GM21390 (cell line): ENCODE results near the gene CYTH3.
"Not testable (repeated sequence)": the region's sequence is repeated elsewhere in the genome, so short reads cannot be mapped to it uniquely, and the experiment has no call there.

ENCODE experiments used
- ATAC-seq: cut with Tn5 transposase; IDR thresholded peaks from one replicate; pipeline ENCODE4 v1.9.1; 2021; ENCODE audit not compliant: unreplicated experiment

CYTH3 gene

GRCh38 chr7:6232534-6232933, 39.9 kb downstream of the CYTH3 start:
- ATAC-seq = no peak

- no peak for ATAC-seq
These were observed 40.3 kb downstream of the CYTH3 start for GRCh38 chr7:6232116-6232515.

GRCh38 chr7:6231184-6231583, 41.2 kb downstream of the CYTH3 start:
- ATAC-seq = no peak

DNA sequence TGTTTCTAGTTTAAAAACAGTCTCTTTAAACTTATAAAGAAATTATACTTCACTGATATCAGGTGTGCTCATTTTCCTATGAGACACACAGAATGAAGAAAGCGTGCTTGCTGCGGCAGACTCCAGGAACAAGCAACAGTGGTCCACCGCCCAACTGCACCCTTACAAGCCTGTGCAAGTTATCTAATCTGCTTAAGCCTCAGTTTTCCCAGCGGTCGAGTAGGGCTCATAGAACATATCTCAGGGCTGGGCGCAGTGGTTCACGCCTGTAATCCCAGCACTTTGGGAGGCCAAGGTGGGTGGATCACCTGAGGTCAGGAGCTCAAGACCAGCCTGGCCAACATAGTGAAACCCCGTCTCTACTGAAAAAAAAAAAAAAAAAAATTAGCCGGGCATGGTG, 43.1 kb downstream of the CYTH3 start:
- not testable (repeated sequence) for ATAC-seq

GRCh38 chr7:6228361-6229229, 43.8 kb downstream of the CYTH3 start:
- ATAC-seq = peak; percentile 77

DNA sequence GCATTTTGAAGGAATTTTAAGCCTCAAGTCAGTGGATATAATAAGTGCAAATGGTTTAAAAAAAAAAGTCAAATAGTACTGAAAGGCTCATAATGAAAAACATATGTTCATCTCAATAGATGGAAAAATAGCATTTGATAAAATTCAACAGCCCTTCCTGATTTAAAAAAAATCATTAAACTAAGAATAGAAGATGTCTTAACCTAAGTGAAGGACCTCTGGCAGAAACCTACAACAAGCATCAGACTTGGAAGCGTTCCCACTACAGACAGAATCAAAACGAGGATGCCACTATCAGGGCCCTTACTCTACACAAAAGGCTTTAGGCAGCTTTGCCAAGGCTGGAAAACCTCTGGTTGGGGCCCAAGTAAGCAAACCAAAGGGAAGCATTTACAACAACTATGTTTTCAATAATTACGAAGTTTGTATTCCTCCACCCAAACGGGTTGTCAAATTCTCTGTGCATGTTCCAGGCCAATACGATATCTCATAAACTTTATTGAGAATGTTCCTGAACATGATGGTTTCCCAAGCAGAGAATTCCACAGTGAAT, 45.1 kb downstream of the CYTH3 start:
- no peak for ATAC-seq

GRCh38 chr7:6226194-6226799, 46.1 kb downstream of the CYTH3 start:
- ATAC-seq = no peak

GRCh38 chr7:6223411-6223810, 49.0 kb downstream of the CYTH3 start:
- not testable (repeated sequence) for ATAC-seq

GRCh38 chr7:6223010-6223409, 49.4 kb downstream of the CYTH3 start:
- ATAC-seq = not testable (repeated sequence)

GRCh38 chr7:6221340-6222319, 50.8 kb downstream of the CYTH3 start:
- no peak for ATAC-seq

- no peak for ATAC-seq
These were observed 54.1 kb downstream of the CYTH3 start for GRCh38 chr7:6218329-6218728.

DNA sequence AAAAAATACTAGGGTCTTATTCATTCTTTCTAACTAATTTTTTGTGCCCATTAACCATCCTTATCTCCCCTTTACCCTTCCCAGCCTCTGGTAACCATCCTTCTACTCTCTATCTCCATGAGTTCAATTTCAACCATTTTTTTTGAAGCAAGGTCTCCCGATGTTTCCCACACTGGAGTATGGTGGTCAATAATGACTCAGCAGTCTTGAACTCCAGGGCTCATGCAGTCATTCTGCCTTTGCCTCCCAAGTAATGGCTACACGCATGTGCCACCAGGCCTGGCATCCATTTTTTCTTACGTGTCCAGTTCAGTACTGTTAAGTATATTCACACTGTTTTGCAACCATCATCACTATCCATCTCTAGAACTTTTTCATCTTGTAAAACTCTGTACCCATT, 60.4 kb downstream of the CYTH3 start:
- no peak for ATAC-seq

DNA sequence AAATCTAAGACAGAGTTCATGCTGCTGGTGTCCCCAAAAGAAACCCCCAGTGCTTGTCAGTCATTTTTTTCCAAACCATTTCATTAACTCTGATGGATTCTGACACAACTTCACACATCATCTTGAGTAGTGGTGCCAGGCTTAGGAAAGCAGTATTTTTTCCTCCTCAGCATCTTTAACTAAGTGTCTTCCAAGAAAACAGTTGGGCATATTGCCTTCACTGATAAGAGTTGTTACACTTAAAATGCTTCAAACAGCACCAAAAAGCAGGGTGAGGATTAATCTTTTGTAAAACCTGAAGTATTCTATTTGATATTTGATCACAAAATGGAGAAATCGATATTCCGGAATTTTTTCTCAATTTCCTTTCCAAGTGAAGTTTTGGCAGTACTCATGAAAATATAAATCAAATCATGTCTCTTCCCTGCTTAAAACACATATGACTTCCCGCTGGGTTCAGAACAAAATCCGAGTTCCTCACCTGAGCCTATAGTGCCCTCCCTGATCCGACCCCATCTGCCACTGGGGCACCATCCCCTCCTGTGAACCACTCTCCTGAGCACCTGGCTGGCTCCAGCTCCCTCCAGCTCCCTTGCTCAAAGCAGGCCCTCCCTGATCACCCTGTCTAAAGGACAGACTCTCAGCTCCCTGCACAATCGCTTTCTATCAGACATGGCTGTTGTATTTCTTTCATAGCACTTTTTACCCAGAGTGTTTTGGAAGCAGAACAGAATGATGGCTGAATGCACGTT, 61.6 kb downstream of the CYTH3 start:
- no peak for ATAC-seq

GRCh38 chr7:6209340-6209739, 63.1 kb downstream of the CYTH3 start:
- ATAC-seq = no peak

- ATAC-seq = no peak
These were observed 63.7 kb downstream of the CYTH3 start for GRCh38 chr7:6208573-6209328.

DNA sequence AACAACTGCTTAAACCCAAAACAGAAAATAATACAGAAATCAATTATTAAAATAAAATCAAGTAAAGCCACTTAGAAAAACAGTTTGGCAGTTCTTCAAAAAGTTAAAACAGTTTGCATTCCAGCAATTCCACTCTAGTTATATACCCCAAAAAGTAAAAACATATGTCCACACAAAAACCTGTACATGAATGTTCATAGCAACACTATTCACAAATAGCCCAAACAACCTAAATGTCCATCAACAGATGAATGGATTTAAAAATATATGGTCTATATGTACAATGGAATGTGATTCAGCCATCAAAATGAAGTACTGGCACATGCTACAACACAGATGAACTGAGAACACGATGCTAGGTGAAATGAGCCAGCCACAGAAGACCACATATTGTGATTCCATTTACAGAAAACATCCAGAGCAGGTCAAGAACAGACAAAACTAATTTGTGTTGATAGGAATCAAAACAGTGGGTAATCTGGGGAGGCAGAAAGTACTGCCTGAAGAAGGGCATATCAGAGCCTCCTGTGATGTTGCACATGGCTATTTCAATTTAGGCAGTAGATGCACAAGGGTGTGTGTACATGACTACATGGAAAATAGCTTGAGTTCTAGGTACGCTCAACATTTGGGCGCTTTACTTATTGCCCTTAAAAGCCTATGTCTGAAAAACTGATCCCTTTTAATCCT, 66.3 kb downstream of the CYTH3 start:
- no peak for ATAC-seq

GRCh38 chr7:6203381-6203780, 69.0 kb downstream of the CYTH3 start:
- ATAC-seq = no peak

- no peak for ATAC-seq
These were observed 70.3 kb downstream of the CYTH3 start for GRCh38 chr7:6202117-6202516.

DNA sequence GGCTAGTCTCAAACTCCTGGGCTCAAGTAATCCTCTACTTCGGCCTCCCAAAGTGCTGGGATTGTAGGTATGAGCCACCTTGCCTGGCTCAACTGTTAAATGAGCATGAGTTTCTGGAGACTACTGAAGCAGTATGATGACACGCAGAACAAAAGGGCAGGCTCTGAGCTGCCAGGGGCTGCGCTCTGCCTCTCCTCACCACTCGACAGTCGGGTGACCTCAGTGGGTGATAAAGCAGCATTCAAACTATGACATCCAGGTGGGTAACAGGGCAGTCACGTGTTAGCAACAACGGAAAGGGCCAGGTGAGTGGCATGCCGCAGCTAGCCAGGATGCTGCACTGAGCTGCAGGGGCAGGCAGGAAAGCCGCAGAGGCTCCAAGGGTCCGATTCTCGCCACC, 71.5 kb downstream of the CYTH3 start:
- ATAC-seq = no peak
